Stomach (tissue), 9 donors: Measurements from ENCODE around the gene LIN7C. TPM values are rescaled to one million over a fixed set of nuclear protein-coding genes. Genes with fewer than 3 reads are reported as not detected.

ENCODE experiments used
- DNase-seq, 2 donors: peaks; one replicate each; pipeline versions ENCODE4 v3.0.0 to v3.0.0-alpha.2; 2013 to 2019
- H3K27ac ChIP-seq, 5 donors: fragments of 200-600 bp in 4 of 5; sonication (generic) in 4 of 5; one replicate each; pipeline ENCODE4 v1.5.1; 2013 to 2019; ENCODE audit warnings: mild to moderate bottlenecking in 1 of 5, moderate library complexity in 1 of 5
- H3K27me3 ChIP-seq, 3 donors: fragments of 200-600 bp; sonication (generic); one replicate each; pipeline ENCODE4 v1.5.1; 2017 to 2019; ENCODE audit warnings: mixed run types in 1 of 3
- H3K36me3 ChIP-seq, 4 donors: fragments of 200-600 bp; sonication (generic); 1 replicate in 3 of 4; 2 replicates in 1 of 4; pipeline ENCODE4 v1.5.1; 2016 to 2019
- H3K4me1 ChIP-seq, 4 donors: fragments of 200-600 bp; sonication (generic); one replicate each; pipeline ENCODE4 v1.5.1; 2016 to 2019
- H3K4me3 ChIP-seq, 4 donors: fragments of 200-600 bp; sonication (generic) in 3 of 4; one replicate each; pipeline ENCODE4 v1.5.1; 2016 to 2019; ENCODE audit warnings: mild to moderate bottlenecking in 1 of 4
- H3K9me3 ChIP-seq, 4 donors: fragments of 200-600 bp; sonication (generic); one replicate each; pipeline ENCODE4 v1.5.1; 2016 to 2019
- EP300 ChIP-seq: sonication (generic); formaldehyde crosslinking; IDR thresholded peaks from one replicate; pipeline ENCODE4 v1.6.1; 2017; ENCODE audit warnings: antibody characterized with exemption
- POLR2A ChIP-seq, 4 donors: fragments of 450-650 bp; IDR thresholded peaks; one replicate each; pipeline ENCODE4 v1.6.1; 2016; ENCODE audit warnings: antibody characterized with exemption in 4 of 4, control low read depth in 2 of 4, mild to moderate bottlenecking in 1 of 4, moderate library complexity in 1 of 4
- POLR2AphosphoS5 ChIP-seq, 3 donors: sonication (generic); formaldehyde crosslinking; IDR thresholded peaks; one replicate each; pipeline ENCODE4 v1.6.1; 2016; ENCODE audit warnings: antibody characterized with exemption in 3 of 3
- WGBS, 5 donors: extraction: QIAGEN DNeasy Blood & Tissue Kit in 3 of 5; methylation state at CpG; one replicate each; pipeline versions ENCODE4 v1.1.5 to v1.1.7; 2013 to 2018; 5-methylcytosine and 5-hydroxymethylcytosine counted together
- intact Hi-C: fragments of 100-400 bp; cut with DNase I; formaldehyde crosslinking; loops from one replicate; pipeline ENCODE4 v1.15.1; 2023; ENCODE audit warnings: low total_unique reads
- polyA plus RNA-seq, 3 donors: library from polyadenylated mRNA; stranded (reverse); fragments of 200-250 nt; gene quantifications; one replicate each; pipeline ENCODE4 v1.2.3, GENCODE V29; 2013
- total RNA-seq, 5 donors: library from RNA; depleted of rRNA; stranded (reverse); fragments of >200 nt; gene quantifications; one replicate each; pipeline versions ENCODE4 v1.1.0 to v1.2.3, GENCODE V29; 2014 to 2016
- TF ChIP-seq, protein P1 (sequence below), 7 experiments: fragments of 450-650 bp in 4 of 7; fragments of 200-600 bp in 3 of 7; sonication (generic) in 3 of 7; IDR thresholded peaks; one replicate each; pipeline ENCODE4 v1.5.1; 2016 to 2019; ENCODE audit warnings: antibody characterized with exemption in 7 of 7, control low read depth in 2 of 7, mild to moderate bottlenecking in 1 of 7
- donor health status: healthy with polysubstance abuse.
- donor health status: Bipolar disorder and iron deficiency.
- donor health status: healthy.

Gene LIN7C
- total and polyA plus RNA-seq, 8 donors = 7.2 to 106 (median 17.5) TPM

DNA sequence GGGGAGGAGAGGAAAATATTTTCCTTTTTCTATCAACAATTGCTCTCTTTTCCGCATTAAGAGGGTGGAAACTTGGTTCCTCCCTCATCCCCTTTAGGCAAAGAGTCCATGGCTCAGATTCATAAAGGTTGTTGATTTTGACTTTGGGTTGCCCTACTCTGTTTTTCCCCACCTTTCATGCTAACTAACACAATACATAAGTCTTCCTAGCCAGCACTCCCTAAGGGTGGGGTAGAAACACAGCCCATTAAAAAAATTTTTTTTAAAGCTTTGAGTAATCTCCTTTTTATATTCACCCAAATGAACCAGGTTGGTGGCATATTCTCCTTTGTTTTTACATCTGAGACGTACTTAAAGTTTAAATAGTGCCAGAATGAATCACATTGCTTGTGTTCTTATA is 20.0 kb upstream of the LIN7C start:
- no peak overlapping the region for H3K4me3 ChIP-seq
- no peaks in the 10 kb centered on the region for H3K4me1 ChIP-seq
- intact Hi-C loops = no loop called here
- no peak for DNase-seq
- no peaks in the 10 kb centered on the region for H3K9me3 ChIP-seq
- no peaks in the 10 kb centered on the region for H3K36me3 ChIP-seq
- no peak for TF ChIP-seq POLR2AphosphoS5 (IDR thresholded peaks at IDR 0.05)
- TF ChIP-seq, protein P1, sequence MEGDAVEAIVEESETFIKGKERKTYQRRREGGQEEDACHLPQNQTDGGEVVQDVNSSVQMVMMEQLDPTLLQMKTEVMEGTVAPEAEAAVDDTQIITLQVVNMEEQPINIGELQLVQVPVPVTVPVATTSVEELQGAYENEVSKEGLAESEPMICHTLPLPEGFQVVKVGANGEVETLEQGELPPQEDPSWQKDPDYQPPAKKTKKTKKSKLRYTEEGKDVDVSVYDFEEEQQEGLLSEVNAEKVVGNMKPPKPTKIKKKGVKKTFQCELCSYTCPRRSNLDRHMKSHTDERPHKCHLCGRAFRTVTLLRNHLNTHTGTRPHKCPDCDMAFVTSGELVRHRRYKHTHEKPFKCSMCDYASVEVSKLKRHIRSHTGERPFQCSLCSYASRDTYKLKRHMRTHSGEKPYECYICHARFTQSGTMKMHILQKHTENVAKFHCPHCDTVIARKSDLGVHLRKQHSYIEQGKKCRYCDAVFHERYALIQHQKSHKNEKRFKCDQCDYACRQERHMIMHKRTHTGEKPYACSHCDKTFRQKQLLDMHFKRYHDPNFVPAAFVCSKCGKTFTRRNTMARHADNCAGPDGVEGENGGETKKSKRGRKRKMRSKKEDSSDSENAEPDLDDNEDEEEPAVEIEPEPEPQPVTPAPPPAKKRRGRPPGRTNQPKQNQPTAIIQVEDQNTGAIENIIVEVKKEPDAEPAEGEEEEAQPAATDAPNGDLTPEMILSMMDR (IDR thresholded peaks at IDR 0.05) = no peak
- H3K27ac ChIP-seq = no peak overlapping the region
- WGBS, 5 donors = 83 to 94% (median 86%) methylated on average over 2 of the region's 2 CpGs
- no peaks in the 10 kb centered on the region for H3K27me3 ChIP-seq

DNA sequence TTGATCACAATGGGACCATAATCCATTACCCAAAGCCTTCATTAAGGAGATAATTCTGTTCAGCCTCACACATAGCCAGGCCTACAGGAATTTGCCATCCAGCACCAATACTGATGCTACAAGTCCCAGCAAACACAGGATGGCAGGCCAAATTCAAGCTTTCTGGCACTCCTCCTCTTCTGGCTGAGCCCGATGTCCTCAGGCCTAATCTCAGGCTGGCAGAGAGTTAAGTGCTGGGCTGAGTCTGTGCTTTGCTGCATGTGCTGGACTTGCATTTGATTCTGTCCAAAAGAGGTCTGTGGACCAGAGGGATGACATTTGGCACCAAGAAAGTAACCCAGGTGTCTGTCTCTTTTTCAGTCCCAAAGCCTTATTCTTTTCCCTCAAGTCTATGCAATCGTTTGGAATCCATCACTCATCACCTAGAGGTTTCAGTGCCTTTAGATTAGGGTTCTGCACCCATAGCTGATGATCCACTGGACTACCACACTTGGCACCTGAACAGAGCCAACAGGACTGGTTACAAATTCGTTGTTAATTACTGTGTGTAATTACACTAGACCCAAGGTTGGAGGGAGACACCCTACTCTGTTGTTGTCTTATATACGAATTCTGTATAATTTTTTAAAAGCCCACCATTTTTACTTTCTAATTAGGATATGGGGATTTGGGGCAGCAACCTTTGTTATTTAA is 19.4 kb upstream of the LIN7C start:
- Histone ChIP-seq H3K36me3 (no peaks in the 10 kb centered on the region), H3K9me3 (no peaks in the 10 kb centered on the region), H3K27ac (no peak overlapping the region), H3K4me1 (no peaks in the 10 kb centered on the region), H3K4me3 (no peak overlapping the region), H3K27me3 (no peaks in the 10 kb centered on the region)
- intact Hi-C loops = no loop called here
- WGBS, 5 donors = 69 to 94% (median 83%) methylated on average over 4 of the region's 4 CpGs
- DNase-seq = no peak
- no peak for TF ChIP-seq EP300
- no peak for TF ChIP-seq POLR2A (IDR thresholded peaks at IDR 0.05)
- TF ChIP-seq, protein P1 (IDR thresholded peaks at IDR 0.05) = no peak
- no peak for TF ChIP-seq POLR2AphosphoS5 (IDR thresholded peaks at IDR 0.05)

DNA sequence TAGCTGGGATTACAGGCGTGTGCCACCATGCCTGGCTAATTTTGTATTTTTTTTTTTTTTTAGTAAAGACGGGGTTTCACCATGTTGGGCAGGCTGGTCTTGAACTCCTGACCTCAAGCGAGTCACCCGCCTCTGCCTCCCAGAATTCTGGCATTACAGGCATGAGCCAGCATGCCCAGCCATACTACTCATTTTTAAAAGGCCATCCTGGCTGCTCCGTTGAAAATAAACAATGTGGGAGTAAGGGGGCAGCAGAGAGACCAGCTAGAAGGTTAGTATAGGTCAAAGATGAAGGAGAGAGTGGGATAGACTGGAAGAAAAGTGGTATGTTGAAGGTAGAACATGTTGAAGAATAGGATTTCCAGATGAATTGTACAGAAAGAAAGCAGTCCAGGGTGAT is 17.6 kb upstream of the LIN7C start:
- 66 to 81% (median 76%) methylated on average over 5 of the region's 5 CpGs for WGBS, 5 donors
- TF ChIP-seq EP300 (no peak), POLR2A (IDR thresholded peaks at IDR 0.05) (no peak), POLR2AphosphoS5 (IDR thresholded peaks at IDR 0.05) (no peak)
- TF ChIP-seq, protein P1 (IDR thresholded peaks at IDR 0.05) = no peak
- no peaks in the 10 kb centered on the region for H3K27me3 ChIP-seq
- no peaks in the 10 kb centered on the region for H3K9me3 ChIP-seq
- no peak overlapping the region for H3K27ac ChIP-seq
- no peaks in the 10 kb centered on the region for H3K4me1 ChIP-seq
- no peak overlapping the region for H3K4me3 ChIP-seq
- DNase-seq = no peak
- intact Hi-C loops = no loop called here
- no peaks in the 10 kb centered on the region for H3K36me3 ChIP-seq

DNA sequence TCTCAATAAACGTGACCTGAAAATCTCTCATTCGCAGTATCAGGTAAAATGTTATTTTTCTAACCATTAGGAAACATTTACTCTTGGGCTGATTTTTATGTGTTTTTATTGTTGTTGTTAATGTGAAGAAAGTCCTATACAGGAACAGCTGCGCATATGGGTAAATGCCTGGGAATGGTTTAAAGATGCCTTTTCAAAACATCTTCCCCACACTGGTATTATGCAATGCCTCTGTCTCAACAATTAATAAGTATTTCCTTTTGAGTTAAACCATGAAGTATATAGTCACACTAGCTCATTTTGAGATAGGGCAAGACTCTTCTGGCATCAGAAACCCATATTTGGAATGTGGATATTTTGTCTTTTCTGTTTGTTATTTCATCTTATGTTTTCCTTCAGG is 13.7 kb upstream of the LIN7C start:
- intact Hi-C loops = no loop called here
- Histone ChIP-seq H3K27ac (no peak overlapping the region), H3K27me3 (no peaks in the 10 kb centered on the region), H3K4me3 (no peak overlapping the region), H3K36me3 (no peaks in the 10 kb centered on the region), H3K4me1 (no peaks in the 10 kb centered on the region), H3K9me3 (no peaks in the 10 kb centered on the region)
- no peak for DNase-seq
- TF ChIP-seq POLR2AphosphoS5 (IDR thresholded peaks at IDR 0.05) (no peak), EP300 (no peak), POLR2A (IDR thresholded peaks at IDR 0.05) (no peak)
- TF ChIP-seq, protein P1 (IDR thresholded peaks at IDR 0.05) = no peak
- WGBS, 5 donors = 90 to 96% (median 94%) methylated on average over 3 of the region's 3 CpGs
